Right lobe of liver (tissue), 4 donors: Measurements from ENCODE around the gene DST.

Experiments used
- POLR2A ChIP-seq: fragments of 450-650 bp; IDR thresholded peaks from one replicate; pipeline ENCODE4 v1.6.1; 2017; ENCODE audit warnings: antibody characterized with exemption, mild to moderate bottlenecking
- TF ChIP-seq, protein P1 (sequence below), 4 donors: fragments of 200-600 bp in 3 of 4; fragments of 450-650 bp in 1 of 4; IDR thresholded peaks; one replicate each; pipeline versions ENCODE4 v1.5.1 to v1.8.0; 2016 to 2022; ENCODE audit warnings: antibody characterized with exemption in 4 of 4, mild to moderate bottlenecking in 2 of 4
- donor health status: DM: no; HTN: no; CAD: no.
- donor health status: DM: no; HTN: no; CAD: no.
- donor health status: DM: no; HTN: yes; CAD: no.

DNA sequence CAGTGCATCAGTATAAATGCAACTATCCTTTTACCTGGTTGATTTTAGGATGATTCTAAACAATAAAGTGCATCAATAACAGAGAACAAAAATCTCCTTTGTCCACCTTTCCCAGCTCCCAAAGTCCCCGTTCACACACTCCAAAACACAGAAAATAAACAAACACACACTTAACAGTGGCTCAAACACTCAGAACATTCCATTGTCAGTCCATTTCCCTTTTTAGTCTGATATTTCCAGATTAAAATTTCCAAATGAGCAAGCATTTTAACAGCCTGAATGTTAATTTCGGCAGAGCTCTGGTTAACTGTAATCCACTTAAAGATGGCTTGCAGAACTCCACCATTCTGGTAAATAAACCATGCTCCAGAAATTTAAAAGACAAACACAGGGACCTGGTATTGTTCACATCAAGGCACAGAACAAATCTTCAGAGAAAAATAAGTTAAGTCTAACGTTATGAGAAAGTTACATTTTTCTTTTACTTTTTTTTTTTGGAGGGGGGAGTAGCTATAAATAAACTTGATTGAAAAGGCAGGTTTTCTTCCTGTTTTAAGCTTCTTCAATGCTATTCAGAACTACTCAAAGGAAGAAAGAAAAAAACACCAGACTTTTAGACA lies 100.8 kb downstream of the DST start:
- TF ChIP-seq, protein P1, sequence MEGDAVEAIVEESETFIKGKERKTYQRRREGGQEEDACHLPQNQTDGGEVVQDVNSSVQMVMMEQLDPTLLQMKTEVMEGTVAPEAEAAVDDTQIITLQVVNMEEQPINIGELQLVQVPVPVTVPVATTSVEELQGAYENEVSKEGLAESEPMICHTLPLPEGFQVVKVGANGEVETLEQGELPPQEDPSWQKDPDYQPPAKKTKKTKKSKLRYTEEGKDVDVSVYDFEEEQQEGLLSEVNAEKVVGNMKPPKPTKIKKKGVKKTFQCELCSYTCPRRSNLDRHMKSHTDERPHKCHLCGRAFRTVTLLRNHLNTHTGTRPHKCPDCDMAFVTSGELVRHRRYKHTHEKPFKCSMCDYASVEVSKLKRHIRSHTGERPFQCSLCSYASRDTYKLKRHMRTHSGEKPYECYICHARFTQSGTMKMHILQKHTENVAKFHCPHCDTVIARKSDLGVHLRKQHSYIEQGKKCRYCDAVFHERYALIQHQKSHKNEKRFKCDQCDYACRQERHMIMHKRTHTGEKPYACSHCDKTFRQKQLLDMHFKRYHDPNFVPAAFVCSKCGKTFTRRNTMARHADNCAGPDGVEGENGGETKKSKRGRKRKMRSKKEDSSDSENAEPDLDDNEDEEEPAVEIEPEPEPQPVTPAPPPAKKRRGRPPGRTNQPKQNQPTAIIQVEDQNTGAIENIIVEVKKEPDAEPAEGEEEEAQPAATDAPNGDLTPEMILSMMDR (IDR thresholded peaks at IDR 0.05) = no peak
- no peak for TF ChIP-seq POLR2A
